Limb (tissue), 2 donors: ENCODE data around the gene NFATC2.
"Not testable (repeated sequence)": the region's sequence is repeated elsewhere in the genome, so short reads cannot be mapped to it uniquely, and the experiment has no call there.

Source experiments
- DNase-seq, 2 donors: peaks; one replicate each; pipeline ENCODE4 v3.0.0-alpha.2; 2016; ENCODE audit errors: extremely low spot score in 2 of 2

The NFATC2 gene

GRCh38 chr20:51359947-51360346 lies 182.6 kb downstream of the NFATC2 start:
- DNase-seq, result no peak

GRCh38 chr20:51359401-51359800 lies 183.1 kb downstream of the NFATC2 start:
- no peak for DNase-seq

- DNase-seq, result no peak
Observed at GRCh38 chr20:51358032-51358724, 184.3 kb downstream of the NFATC2 start.

DNA sequence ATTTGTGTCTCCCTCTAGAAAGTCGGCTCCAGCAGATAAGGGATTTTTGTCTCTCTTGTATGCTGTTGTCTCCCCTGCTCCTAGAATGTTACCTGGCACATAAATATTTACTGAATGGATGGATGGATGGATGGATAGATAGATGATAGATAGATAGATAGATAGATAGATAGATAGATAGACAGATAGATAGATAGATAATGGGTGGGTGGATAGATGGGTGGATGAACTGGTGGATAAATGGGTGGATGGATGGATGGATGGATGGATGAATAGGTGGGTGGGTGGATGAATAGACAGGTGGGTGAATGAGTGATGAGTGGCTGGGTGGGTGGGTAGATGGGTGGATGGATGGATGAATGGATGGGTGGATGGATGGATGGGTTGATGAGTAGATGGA lies 185.0 kb downstream of the NFATC2 start:
- no peak for DNase-seq

DNA sequence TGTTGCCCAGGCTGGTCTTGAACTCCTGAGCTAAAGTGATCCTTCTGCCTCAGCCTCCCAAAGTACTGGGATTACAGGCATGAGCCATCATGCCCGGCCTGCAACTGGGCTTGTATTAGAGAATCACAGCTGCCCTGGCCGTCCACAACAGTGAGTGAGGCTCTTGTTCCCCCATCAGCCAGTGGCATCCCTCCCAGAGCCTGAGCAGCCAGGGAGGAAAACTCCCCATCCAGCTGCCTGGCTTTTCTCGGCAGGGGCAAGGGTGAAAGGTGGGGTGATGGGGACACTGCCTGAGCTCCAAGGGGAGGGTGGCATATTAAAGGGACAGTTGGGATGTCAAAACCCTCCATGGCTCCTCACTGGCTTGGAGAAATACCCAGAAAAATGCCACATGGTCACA lies 185.6 kb downstream of the NFATC2 start:
- no peak for DNase-seq

DNA sequence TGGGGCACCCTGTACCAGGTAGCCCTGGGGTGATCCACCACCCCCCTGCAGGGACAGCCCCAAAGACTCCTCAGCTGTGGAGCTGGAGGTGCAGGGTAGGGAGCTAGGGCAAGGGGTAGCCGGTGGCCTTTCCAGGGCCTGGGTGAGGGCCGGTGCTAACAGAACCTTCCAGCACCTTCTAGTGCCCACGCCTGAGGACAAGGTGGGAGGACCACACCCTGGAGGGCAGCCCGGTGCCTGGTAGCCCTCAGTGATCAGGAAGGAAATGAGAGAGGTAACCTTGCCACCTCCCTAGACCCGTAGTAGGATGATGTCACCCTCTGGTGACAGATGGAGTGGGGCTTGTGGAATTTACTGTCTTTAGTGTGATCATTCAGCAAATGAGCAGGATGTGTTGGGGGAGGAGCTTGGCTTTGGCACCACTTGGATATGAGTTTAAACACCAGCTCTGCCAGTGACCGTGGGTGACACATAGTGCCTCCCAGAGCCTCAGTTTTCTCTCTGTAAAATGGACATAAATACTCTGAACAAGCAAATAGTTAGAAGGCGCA lies 187.7 kb downstream of the NFATC2 start:
- DNase-seq, result no peak

- no peak for DNase-seq
Observed at GRCh38 chr20:51354191-51354768, 188.2 kb downstream of the NFATC2 start.

DNA sequence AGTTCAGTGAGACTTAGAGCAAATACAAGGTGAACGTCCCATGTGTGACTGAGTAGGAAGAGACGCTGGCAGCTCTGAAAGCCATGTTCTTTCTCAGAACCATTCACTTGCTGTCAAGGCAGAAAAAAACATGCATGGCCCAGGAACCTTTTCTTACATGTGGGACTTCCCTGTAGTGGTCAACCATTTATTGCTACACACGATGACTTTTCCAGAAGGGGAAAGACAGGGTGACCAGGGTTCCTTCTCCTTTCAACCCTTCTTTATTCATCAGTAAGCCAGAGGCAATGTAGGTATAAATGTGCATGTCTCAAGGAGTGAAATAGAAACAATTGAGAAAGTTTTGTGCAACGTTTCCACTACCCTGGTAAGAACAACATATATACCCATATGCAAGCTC lies 189.0 kb downstream of the NFATC2 start:
- DNase-seq, result no peak

DNA sequence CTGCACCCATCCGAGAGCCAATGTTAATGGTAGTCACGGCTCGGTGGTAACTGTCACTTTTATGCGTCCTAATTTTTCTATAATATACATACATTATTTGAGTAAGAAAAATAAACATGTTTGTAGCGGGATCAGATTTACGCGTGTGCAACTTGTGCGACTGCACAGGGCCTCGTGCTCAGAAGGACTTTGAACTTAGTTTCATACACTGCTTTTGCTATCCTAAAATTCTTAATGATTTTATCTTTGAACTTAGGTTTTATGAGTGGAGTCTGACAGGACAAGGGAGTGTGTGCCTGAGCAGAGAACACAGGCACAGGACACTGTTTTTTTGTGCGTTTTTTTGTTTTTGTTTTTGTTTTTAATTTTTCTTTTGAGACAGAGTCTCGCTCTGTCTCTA lies 189.7 kb downstream of the NFATC2 start:
- DNase-seq, result no peak

GRCh38 chr20:51350941-51351631 lies 191.4 kb downstream of the NFATC2 start:
- no peak for DNase-seq

DNA sequence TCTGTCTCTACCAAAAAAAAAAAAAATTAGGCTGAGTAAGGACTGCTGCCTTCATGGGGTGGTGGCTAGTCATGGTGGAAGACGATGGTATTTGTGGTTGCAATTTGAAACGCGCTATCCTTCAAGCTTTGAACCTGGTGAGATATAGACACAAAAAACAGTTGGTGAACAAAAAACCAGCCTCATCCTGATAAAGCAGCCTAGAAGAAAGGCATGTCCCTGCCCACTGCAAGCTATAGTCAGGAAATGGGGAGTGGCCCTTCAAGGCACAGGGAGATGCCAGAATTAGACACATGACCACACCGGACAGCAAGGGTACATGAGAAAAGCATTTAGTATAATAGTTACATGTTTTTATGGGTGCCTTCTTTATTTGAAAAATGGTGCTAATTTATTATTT lies 193.6 kb downstream of the NFATC2 start:
- DNase-seq, result no peak

- no peak for DNase-seq
Observed at GRCh38 chr20:51347831-51348230, 194.7 kb downstream of the NFATC2 start.

DNA sequence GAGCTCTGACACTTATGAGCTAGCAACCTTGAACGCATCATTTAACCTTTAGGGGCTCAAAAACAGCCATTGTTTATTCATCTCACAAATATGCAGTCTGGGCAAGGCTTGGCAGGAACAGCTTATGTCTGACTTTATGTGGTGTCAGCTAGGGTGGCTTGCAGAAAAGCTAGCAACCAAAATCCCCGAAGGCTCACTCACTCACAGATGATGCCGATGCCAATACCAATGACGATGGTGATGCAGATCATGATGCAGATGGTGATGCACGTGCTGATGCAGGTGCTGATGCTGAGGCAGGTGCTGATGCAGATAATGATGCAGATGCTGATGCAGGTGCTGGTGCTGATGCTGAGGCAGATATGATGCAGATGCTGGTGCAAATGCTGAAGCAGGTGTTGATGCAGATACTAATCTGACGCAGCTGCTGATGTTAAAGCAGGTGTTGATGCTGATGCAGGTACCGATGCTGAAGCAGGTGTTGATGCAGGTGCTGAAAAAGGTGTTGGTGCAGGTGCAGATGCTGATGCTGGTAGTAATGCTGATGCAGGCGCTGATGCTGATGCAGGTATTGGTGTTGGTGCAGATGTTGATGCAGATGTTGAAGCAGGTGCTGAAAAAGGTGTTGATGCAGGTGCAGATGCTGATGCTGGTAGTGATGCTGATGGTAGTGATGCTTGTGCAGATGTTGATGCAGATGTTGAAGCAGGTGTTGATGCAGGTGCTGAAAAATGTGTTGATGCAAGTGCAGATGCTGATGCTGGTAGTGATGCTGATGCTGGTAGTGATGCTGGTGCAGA lies 195.6 kb downstream of the NFATC2 start:
- no peak for DNase-seq

DNA sequence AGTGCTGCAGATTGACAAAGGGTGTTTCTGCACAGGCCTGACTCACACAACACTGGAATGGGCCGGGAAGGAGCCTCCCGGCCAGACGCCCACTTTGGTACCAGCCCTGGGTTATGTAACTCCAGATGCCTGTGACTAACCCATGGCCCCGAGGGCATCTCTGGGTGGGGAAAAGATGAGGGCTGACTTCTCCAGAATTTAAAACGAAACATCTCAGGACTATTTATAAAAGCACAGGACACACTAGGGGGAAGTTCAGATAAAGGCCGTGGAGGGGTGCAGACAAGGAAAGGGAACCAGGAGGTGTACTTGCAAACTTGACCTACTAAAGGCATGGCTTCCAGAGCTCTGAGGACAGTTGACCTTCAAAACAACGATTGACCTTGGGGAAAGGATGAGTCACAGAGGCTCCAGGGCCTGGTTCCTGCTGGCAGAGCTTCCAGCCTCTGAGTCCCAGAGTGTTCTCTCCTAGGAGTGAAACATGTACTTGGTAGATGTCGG lies 196.9 kb downstream of the NFATC2 start:
- DNase-seq, result no peak

- not testable (repeated sequence) for DNase-seq
Observed at GRCh38 chr20:51343802-51344201, 198.7 kb downstream of the NFATC2 start.

DNA sequence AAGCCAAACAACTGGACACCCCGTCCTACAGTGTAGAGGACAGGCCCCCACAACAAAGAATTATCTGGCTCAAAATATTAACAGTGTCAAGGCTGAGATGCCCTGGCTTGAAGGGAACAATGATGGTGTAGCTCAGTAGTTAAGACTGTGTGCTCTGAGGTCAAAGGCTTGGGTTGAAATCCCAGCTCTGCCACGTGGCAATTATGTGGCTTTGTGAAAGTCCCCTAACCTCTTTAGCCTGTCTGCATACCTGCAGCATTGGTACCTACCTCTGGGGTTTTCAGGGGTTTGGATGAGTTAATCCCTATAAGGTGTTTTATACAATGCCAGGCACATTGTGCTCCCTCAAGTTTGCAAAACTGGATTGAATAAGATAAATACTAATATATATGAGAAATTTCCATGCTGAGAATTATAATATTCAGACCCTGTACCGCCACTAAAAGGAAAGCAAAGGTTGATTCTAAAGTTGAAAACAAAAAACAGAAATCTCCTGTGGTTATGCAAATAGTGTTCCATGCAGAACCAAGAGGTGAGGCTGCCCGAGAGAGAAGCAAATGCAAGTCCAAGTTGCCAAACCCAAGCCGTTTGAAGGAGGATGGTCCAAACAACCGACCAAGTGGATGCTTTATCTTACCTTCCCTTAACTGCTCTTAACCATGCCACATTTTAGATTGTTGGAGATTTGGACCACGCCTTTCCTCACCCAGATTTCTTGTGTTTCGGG lies 199.8 kb downstream of the NFATC2 start:
- no peak for DNase-seq

DNA sequence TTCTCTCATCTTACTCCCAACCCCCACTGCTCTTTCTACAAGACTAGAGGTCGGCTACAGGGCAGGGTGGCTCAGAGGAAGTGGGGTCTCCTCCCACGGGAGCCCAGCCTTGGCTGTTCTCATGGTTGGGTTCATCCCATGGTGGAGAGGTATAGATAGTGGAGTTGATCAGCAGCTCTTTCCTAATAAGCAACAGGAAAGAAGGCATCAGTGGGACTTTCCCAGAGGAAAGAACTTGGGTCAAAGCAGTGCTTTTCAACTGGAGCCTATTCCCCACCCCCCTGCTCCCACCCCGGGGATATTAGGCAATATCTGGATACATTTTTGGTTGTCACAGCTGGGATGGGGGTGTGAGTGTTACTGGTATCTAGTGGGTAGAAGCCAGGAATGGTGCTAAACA lies 200.9 kb downstream of the NFATC2 start:
- no peak for DNase-seq

- no peak for DNase-seq
Observed at GRCh38 chr20:51340451-51340840, 202.1 kb downstream of the NFATC2 start.

GRCh38 chr20:51339721-51340450 lies 202.6 kb downstream of the NFATC2 start:
- DNase-seq, result no peak
